ENCODE measurements around the gene CFDP1. TPM values are rescaled to one million over a fixed set of nuclear protein-coding genes. Genes with fewer than 3 reads are reported as not detected.
A peak's percentile ranks its signal among the peaks of the same experiment; 100 is the strongest.

CFDP1 gene
- total RNA-seq, 2 experiments from 2014 or later = 35.8 to 36.8 TPM

DNA sequence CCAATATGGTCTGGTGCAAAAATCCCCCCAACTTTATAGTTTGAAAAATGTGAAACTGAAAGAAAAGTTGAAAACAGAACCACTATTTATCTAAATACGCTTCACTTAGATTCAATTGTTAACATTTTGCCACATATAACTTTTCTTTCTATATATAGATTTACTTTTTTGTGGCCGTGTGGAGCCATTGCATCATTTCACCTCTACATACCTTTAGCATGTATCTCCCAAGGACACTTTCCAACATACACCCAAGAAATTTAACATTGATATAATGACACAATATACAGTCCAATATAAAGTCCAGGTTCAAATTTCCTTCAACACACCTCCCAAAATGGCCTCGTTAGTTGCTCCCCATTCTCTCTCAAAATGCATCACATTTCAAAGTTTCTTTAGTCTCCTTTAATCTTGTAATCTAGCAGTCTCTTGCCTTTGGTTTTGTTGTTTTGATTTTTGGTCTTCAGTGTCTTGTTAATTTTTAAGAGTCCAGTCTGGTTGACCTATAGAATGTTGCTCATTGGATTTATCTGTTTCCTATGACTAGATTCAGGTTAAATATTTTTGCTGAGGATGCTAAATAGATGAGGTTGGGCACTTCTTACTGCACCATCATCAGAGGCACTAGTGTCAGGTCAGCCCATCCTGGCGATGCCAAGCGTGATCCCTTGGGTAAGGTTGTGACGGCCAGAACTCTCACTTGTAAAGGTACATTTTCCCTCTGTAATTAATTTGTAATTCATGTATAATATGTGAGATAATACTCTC is 117.6 kb downstream of the CFDP1 start:
- peaks cover 32% of the 10 kb centered on the region for H3K4me1 Mint-ChIP-seq
- H3K36me3 Mint-ChIP-seq = peaks cover 21% of the 10 kb centered on the region

DNA sequence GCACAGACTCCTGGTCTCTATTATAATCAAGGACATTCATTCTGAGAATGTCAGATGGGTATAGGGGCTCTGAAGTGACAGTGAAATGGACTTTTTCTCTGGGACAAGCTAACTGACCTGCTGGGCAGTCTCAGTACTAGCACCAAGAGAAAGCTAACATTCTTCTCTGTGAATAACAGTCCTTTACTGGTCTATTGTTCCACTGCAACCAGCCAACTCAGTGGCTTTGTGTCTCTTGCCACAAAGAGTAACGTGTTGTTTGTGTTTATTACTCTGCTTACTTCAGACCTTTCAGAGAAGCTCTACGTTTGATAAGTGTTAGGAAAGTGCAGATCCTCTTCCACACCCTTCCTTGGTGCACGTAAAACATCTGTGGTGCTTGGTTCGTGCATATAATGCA is 120.4 kb downstream of the CFDP1 start:
- H3K9me3 Mint-ChIP-seq = no peaks in the 10 kb centered on the region
- H3K4me1 Mint-ChIP-seq = peaks cover 16% of the 10 kb centered on the region
- DNase-seq = no peak
- H3K27ac Mint-ChIP-seq = no peak overlapping the region
- peaks cover 25% of the 10 kb centered on the region for H3K36me3 Mint-ChIP-seq
- H3K27me3 Mint-ChIP-seq = no peaks in the 10 kb centered on the region
- no peak overlapping the region for H3K4me3 Mint-ChIP-seq

More for the DNA sequence above, 117.6 kb downstream of the CFDP1 start:
- Mint-ChIP-seq H3K4me3 (no peak overlapping the region), H3K27ac (no peak overlapping the region), H3K27me3 (no peaks in the 10 kb centered on the region), H3K9me3 (no peaks in the 10 kb centered on the region)
- DNase-seq = no peak

DNA sequence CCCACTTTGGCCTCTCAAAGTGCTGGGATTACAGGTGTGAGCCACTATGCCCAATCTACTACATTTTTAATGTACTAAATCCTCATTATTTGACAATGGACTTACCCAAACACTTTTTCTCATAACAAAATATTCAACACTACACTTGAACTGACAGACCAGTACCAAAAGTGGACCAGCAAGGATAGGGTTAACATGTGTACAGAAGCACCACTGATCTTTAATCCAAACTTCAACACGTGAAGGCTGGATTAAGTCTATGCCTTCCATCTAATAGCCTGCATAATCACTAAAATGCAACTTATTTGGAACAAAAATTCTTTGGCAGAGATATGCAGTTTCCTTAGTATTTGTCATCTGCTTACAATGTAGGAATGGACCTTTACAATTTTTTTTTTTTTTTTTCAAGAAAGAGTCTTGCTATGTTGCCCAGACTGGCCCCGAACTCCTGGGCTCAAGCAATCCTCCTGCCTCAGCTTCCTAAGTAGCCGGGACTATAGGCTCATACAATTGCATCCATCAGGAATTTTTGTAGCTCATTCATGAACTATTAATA is 121.8 kb downstream of the CFDP1 start:
- H3K9me3 Mint-ChIP-seq = no peaks in the 10 kb centered on the region
- DNase-seq = no peak
- no peaks in the 10 kb centered on the region for H3K27me3 Mint-ChIP-seq
- no peak overlapping the region for H3K27ac Mint-ChIP-seq
- no peak overlapping the region for H3K4me3 Mint-ChIP-seq
- peaks cover 11% of the 10 kb centered on the region for H3K4me1 Mint-ChIP-seq
- H3K36me3 Mint-ChIP-seq = peaks cover 21% of the 10 kb centered on the region

DNA sequence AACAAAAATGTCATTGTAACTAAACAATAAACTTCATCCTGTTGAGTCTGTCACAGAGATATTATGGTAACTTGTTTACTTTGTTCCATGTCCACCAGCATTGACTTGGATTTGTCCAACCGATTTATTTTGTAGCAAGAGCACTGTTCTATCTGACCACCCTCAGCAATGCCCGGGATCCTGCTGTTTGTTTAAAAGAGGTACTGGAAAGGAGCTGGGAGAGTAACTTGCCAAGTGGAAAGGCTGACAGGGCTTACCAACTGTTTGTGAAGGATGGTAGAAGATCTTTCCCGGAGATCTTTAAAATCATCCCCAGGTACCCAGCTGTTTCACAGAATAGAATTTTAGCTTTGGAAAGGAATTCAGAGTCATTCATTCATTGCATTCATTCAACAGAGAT is 122.8 kb downstream of the CFDP1 start:
- Mint-ChIP-seq H3K27ac (no peak overlapping the region), H3K9me3 (no peaks in the 10 kb centered on the region), H3K4me1 (peaks cover 18% of the 10 kb centered on the region), H3K4me3 (no peak overlapping the region), H3K27me3 (no peaks in the 10 kb centered on the region), H3K36me3 (peaks cover 16% of the 10 kb centered on the region)
- DNase-seq = no peak

DNA sequence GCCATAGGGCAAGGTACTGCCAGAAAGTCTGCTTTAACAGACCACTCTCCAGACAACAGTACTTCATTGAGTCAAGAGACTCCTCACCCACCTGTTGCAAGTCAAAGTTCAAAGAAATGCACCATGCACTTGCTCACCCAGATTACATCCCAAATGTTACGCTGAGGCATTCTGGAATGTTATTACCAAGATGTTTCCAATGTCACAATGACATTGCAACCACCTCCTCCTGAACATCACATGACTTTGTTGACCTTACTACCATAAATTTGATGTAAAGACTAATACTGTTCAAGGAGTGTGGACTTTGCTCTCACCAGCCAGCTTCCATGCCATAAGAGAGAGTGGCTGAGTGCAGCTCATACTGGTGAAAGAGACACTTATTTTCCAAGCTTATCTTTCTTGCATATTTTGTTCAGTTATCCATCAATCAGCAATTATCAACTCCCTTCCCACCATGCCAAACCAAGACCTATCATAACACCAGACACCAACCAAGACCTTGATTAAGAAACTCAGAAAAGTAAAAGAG is 123.3 kb downstream of the CFDP1 start:
- H3K9me3 Mint-ChIP-seq = no peaks in the 10 kb centered on the region
- H3K27ac Mint-ChIP-seq = no peak overlapping the region
- H3K36me3 Mint-ChIP-seq = peaks cover 18% of the 10 kb centered on the region
- peaks cover 23% of the 10 kb centered on the region for H3K4me1 Mint-ChIP-seq
- DNase-seq = no peak
- no peak overlapping the region for H3K4me3 Mint-ChIP-seq
- H3K27me3 Mint-ChIP-seq = no peaks in the 10 kb centered on the region

DNA sequence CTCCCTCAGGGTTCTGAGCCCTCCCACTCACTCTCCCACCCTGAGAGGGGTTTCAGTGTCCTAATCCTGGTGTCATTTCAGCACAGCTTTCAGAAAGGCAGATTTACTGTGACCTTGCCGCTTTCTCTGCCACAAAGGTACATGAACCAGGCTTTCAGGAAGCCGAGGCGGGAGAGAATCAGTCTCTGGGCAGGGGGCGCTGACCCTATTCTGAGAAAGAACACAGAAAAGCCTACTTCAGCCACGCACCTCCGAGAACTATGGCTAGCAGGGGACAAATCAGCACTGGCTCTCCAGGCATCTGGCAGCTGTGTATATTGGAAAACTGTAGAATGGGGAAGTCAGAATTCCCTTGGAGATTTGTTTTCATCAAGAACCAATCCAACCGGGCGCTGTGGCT is 124.1 kb downstream of the CFDP1 start:
- H3K9me3 Mint-ChIP-seq = no peaks in the 10 kb centered on the region
- H3K27ac Mint-ChIP-seq = no peak overlapping the region
- peaks cover 27% of the 10 kb centered on the region for H3K4me1 Mint-ChIP-seq
- no peak for DNase-seq
- H3K36me3 Mint-ChIP-seq = peaks cover 21% of the 10 kb centered on the region
- no peak overlapping the region for H3K4me3 Mint-ChIP-seq
- no peaks in the 10 kb centered on the region for H3K27me3 Mint-ChIP-seq

DNA sequence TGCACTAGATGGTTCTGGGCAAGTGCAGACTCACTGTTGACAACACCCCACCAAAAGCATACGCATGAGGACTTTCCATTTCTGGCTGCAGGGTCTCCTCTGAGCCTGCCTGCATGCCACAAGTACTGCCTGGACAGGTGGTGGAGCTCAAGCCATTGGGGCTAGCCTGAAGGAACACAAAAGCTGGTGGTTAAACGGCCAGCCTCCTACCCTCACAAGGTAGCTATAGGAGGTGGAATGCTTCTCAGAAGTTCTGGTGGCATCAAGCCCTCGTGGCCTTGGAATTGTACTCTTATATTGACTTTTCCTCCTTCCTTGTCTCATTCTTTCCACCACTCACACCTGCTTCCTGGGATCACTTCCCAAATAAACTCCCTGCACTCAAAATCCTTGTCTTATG is 125.3 kb downstream of the CFDP1 start:
- DNase-seq = no peak
- no peaks in the 10 kb centered on the region for H3K9me3 Mint-ChIP-seq
- H3K4me3 Mint-ChIP-seq = no peak overlapping the region
- H3K27ac Mint-ChIP-seq = no peak overlapping the region
- peaks cover 24% of the 10 kb centered on the region for H3K36me3 Mint-ChIP-seq
- H3K27me3 Mint-ChIP-seq = no peaks in the 10 kb centered on the region
- H3K4me1 Mint-ChIP-seq = peaks cover 27% of the 10 kb centered on the region

DNA sequence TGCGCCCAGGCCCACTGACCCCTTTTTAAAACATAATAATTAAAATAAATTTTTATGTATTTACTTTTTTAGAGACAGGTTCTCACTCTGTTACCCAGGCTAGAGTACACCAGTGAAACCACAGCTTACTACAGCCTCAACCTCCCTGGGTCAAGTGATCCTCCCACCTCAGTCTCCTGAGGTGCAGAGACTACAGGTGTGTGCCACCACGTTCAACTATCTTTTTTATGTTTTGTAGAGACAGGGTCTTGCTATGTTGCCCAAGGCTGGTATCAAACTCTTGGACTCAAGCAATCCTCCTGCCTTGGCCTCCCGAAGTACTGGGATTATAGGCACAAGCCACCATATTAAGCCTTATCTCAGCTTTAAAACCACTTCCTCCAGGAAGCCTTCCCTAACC is 125.8 kb downstream of the CFDP1 start:
- no peak for DNase-seq
- Mint-ChIP-seq H3K4me3 (no peak overlapping the region), H3K36me3 (peaks cover 26% of the 10 kb centered on the region), H3K9me3 (no peaks in the 10 kb centered on the region), H3K27me3 (no peaks in the 10 kb centered on the region), H3K27ac (no peak overlapping the region), H3K4me1 (peaks cover 27% of the 10 kb centered on the region)

DNA sequence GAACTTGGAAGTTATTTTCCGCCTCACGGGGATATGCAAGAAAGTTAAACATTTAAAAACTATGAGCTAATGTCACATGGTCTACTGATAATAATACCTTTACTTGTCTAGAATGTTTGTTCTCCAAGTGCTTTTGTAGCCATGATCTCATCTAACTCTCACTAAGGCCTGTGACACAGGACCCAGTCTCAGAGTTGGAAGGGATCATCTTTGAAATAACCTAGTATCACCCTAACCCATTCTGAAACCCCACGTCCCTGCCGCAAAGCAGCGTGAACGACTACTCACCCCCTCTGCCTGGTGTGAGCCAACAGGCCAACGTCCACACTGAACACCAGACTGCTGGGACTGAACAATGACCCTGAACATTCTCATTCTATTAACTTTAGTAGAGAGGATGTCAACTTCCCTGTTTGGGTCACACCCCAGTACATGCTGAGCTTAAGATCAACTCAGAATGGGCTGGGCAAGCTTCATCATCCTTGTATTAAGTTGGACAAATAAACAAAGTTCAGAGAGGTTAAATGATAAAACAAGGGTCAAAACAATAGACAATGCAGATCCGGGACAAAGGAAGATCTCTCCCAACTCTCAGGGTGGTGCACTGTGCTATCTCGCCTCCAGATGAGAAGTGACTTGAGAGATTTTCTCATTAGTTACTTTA is 127.1 kb downstream of the CFDP1 start:
- peaks cover 36% of the 10 kb centered on the region for H3K36me3 Mint-ChIP-seq
- H3K4me1 Mint-ChIP-seq = peaks cover 27% of the 10 kb centered on the region
- H3K27me3 Mint-ChIP-seq = no peaks in the 10 kb centered on the region
- H3K9me3 Mint-ChIP-seq = no peaks in the 10 kb centered on the region
- H3K4me3 Mint-ChIP-seq = no peak overlapping the region
- DNase-seq = no peak
- no peak overlapping the region for H3K27ac Mint-ChIP-seq

DNA sequence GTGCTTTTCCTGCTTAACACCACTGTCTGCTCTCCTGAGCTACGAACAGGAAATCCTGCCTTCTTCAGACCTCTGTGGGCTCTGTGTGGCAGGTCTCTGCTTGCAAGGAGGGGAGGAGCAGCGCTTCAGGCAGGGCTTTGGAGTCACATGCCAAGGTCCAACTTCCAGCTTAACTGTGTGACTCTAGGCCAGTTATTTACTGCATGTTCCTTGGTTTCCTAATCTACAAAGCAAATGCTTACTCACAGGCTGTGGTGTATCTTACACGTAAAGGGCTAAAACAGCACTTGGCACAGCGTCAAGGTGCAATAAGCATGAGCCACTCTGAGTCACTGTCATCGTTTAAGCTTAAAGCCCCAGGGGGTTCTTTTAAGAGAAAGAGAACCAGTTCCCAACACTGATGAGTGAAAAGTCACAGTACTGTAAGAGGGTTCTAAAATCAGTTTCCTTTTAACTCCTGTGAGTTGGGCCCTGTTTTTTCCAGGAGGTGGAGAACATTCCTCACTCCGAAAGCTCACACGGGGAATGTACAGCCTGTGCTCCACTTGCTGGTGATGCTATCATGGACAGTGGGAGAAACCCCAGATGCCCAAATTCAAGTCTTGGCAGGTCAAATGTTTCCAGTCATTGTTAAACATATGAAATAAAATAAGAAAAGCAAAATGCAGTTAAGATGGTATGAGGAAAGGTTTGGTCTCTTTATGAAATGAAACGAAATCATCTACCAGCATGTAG is 127.8 kb downstream of the CFDP1 start:
- no peaks in the 10 kb centered on the region for H3K9me3 Mint-ChIP-seq

DNA sequence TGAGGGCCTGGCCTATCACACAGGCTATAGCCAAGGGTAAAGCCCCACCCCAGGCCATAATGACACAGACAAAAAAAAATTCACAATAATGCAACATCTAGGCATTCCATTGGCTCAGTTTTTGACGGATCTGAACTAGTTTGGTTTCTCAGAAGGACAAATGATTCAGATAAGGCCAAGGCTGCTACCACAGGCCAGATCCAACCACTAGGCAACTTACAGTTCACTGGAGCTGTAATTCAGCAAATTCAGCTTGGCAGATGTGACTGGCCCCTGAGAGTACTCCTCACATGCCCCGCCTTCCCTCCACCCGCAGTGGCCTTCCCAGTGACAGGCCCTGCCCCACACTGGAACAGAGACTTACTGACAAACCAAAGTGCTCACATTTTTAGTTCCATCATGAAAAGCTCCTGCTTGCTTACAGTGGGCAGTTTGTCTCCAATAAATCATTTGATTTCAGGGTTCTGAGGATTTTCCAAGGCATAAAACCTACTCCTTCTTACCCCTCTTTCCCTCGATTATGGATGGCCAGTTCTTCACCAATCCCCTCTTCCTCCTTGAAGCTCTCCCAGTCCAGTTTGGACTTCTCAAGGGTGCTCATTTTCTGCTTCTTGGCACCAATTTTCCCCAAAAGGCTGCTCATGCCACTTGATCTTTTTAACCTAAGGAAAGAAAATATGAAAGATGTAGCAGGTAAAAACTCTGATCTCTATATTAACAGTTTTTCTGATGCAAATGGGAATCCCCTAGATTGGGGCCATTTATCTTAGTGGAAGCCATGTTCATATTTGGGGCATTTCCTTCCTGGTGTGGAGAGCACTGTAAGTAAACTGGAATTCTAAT is 128.6 kb downstream of the CFDP1 start:
- Mint-ChIP-seq H3K27ac (peak overlapping the region; percentile 36), H3K27me3 (no peaks in the 10 kb centered on the region), H3K4me3 (no peak overlapping the region), H3K36me3 (peaks cover 45% of the 10 kb centered on the region), H3K4me1 (peaks cover 27% of the 10 kb centered on the region), H3K9me3 (no peaks in the 10 kb centered on the region)
- no peak for DNase-seq

More for the DNA sequence above, 127.8 kb downstream of the CFDP1 start:
- Mint-ChIP-seq H3K27me3 (no peaks in the 10 kb centered on the region), H3K4me1 (peaks cover 27% of the 10 kb centered on the region), H3K4me3 (no peak overlapping the region), H3K27ac (peak overlapping the region; percentile 54), H3K36me3 (peaks cover 40% of the 10 kb centered on the region)
- peak; percentile 58 for DNase-seq

DNA sequence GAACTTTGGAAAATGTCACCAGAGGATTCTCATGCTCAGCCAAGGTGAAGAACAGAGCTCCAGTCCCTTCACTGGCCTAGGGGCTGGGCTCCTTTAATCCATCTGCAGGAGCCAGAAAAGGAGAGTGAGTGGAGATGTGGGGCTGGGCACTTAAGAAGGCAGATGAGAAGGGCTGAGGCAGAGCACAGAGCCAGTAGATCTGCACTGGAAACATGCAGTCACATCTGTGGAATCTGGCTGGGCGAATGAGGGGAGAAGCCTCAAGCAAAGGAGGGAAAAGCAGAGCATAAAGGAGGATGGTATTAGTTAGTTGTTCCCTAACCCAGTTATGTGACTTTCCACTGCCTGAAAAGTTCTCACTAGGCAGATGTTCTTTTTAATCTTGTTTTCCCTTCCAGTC is 131.5 kb downstream of the CFDP1 start:
- Mint-ChIP-seq H3K27me3 (no peaks in the 10 kb centered on the region), H3K4me1 (peaks cover 21% of the 10 kb centered on the region), H3K4me3 (no peak overlapping the region), H3K9me3 (no peaks in the 10 kb centered on the region), H3K27ac (no peak overlapping the region), H3K36me3 (peaks cover 56% of the 10 kb centered on the region)
- no peak for DNase-seq

DNA sequence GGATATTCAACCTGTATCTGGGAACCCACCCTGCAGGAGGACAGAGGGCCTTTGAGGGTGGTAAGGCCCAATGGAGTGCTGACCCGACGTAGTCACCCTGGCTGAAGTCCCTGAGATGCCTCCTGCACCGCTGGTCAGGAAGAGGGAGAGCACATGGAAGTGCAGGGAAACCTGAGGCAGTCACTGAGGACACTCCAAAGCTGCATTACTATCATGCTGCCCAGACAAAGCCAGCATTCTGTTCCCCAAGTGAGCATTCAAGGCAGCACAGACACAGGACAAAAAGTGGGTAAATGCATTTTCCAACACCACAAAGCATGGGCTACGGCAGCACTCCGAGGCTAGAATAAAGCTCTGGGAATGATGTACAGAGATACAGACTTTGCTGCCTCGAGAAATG is 135.0 kb downstream of the CFDP1 start:
- Mint-ChIP-seq H3K4me3 (no peak overlapping the region), H3K9me3 (no peaks in the 10 kb centered on the region), H3K27me3 (no peaks in the 10 kb centered on the region), H3K4me1 (no peaks in the 10 kb centered on the region), H3K27ac (no peak overlapping the region), H3K36me3 (peaks cover 55% of the 10 kb centered on the region)
- DNase-seq = no peak

DNA sequence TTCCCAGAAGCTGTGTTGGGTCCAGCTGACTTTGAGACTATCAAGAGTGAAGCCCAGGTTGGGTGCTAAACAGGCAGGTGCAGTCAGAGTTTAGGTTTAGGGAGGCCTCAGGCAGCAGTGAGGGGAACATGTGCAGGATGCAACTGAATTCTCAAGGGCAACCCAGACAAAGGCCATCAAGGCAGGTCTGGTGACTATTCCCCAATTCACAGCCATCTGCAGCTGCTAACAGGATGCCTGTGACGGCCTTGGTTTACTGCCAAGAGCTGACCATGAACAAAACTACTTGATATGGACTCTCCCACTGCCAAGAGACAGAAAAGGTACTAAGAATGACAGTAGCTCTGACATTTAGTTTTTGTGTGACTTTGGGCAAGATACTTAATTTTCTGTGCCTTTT is 136.7 kb downstream of the CFDP1 start:
- DNase-seq = no peak
- H3K27ac Mint-ChIP-seq = no peak overlapping the region
- peaks cover 57% of the 10 kb centered on the region for H3K36me3 Mint-ChIP-seq
- H3K4me1 Mint-ChIP-seq = no peaks in the 10 kb centered on the region
- no peaks in the 10 kb centered on the region for H3K9me3 Mint-ChIP-seq
- no peaks in the 10 kb centered on the region for H3K27me3 Mint-ChIP-seq
- no peak overlapping the region for H3K4me3 Mint-ChIP-seq
